Measurements from ENCODE around the gene KLF3. TPM values are rescaled to one million over a fixed set of nuclear protein-coding genes. Genes with fewer than 3 reads are reported as not detected.

Gene KLF3
- total RNA-seq, 1 donor from 2014 or later = 15.9 TPM

DNA sequence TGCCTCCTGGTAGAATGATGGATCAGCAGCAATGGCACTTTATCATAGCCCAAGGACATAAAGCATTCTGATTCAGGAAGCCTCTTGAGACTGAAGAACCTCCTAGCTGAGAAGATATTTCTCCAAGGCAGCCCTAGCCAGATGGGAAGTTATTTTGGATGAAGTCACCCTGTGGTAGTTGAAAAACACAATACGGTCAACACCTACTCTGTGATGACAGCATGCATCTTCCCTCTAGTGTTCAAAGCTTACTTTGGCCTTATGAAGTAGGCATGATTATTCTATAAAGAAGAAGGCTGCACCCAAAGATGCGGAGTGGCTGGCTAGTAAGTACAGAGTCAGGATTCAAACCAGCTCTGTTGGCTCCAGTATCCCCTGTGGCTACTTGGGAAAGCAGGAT is 70.9 kb downstream of the KLF3 start:
- Mint-ChIP-seq H3K27ac (no peak overlapping the region), H3K27me3 (no peaks in the 10 kb centered on the region), H3K9me3 (peaks cover 6% of the 10 kb centered on the region), H3K4me3 (no peak overlapping the region), H3K36me3 (ENCODE audit: low read depth) (no peaks in the 10 kb centered on the region), H3K4me1 (peaks cover 25% of the 10 kb centered on the region)
- DNase-seq (no peak), ATAC-seq (ENCODE audit: low read depth) (no peak)
- intact Hi-C loops (cut with micrococcal nuclease) = loop anchor here (5.0 kb wide), 2 partner anchors 603 to 1133 kb away; no protein-coding TSS in a partner anchor
- TF ChIP-seq, protein P1, sequence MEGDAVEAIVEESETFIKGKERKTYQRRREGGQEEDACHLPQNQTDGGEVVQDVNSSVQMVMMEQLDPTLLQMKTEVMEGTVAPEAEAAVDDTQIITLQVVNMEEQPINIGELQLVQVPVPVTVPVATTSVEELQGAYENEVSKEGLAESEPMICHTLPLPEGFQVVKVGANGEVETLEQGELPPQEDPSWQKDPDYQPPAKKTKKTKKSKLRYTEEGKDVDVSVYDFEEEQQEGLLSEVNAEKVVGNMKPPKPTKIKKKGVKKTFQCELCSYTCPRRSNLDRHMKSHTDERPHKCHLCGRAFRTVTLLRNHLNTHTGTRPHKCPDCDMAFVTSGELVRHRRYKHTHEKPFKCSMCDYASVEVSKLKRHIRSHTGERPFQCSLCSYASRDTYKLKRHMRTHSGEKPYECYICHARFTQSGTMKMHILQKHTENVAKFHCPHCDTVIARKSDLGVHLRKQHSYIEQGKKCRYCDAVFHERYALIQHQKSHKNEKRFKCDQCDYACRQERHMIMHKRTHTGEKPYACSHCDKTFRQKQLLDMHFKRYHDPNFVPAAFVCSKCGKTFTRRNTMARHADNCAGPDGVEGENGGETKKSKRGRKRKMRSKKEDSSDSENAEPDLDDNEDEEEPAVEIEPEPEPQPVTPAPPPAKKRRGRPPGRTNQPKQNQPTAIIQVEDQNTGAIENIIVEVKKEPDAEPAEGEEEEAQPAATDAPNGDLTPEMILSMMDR (IDR thresholded peaks at IDR 0.05) = no peak
- ChIA-PET POLR2A (interaction anchor here (0.6 kb wide), 1 partner anchor 11 kb away, joined by 4 read pairs; no protein-coding TSS in a partner anchor), CTCF (interaction anchor here (1.0 to 2.5 kb wide), 4 partner anchors 23 to 555 kb away, joined by 3 to 9 read pairs (median 4); partner anchors contain the start of gene TLR10)

DNA sequence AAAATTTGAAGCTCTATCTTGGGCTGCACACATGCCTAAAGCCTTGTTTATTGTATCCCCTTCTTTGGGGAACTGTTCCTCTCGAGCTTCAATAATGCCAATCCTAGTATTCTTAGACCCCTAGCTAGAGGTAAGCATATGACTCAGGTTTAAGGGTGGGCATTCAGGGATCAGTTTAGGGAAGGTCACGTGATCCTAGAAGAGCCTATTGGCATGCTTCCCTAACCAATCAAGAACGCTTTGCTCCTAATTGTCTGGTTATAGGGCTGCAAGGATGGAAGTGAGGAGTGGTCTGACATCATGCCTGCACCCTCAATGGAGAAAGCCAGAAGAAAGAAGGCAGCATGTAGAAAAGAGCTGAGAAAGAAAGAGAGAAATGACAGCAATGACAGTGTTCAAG is 71.9 kb downstream of the KLF3 start:
- CTCF ChIA-PET = interaction anchor here (1.7 to 2.5 kb wide), 2 partner anchors 24 to 556 kb away, joined by 5 to 9 read pairs; no protein-coding TSS in a partner anchor

DNA sequence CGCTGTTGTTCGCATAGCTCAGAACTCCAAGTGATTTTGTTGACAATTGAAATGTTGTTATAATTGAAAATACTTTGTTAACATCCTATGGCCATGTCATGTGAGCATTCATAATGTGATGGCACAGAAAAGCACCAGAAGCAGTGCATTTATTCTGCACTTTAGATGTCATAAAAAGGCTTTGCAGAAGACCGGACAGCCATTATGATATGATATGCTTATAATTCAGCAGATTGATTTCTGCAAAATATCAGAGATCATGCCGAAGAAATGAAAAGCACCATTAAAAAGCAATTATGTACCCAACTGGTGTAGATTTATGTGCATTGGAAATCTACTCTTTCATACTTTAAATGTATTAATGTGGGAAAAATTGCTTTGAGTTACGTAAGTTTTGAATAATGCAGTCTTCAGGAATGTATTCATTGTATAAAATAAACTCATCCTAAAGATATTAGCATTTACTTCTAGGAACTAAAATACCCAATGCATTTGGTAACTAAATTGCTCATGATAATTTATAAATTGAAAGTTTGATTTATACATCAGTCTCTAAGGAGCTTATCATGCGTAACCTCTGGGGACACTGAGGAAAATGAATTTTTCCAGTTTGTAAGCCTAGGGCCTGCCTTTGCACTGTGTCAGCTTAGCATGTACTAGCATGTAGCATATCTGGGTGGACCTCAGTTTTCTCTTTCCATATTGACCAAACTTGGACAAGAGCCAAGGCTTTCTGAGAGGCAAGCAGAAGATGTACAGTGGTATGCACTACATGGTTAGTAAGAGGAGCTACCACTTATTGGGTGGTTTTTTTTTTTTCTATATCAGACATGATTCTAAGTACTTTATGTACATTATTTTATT is 75.2 kb downstream of the KLF3 start:
- H3K27ac Mint-ChIP-seq = no peak overlapping the region
- H3K4me1 Mint-ChIP-seq = peaks cover 16% of the 10 kb centered on the region
- ChIA-PET CTCF (no interaction called here), POLR2A (no interaction called here)
- no peaks in the 10 kb centered on the region for H3K36me3 Mint-ChIP-seq (ENCODE audit: low read depth)
- H3K27me3 Mint-ChIP-seq = no peaks in the 10 kb centered on the region
- DNase-seq (no peak), ATAC-seq (ENCODE audit: low read depth) (no peak)
- H3K4me3 Mint-ChIP-seq = no peak overlapping the region
- intact Hi-C loops (cut with micrococcal nuclease) = no loop called here
- TF ChIP-seq, protein P1 (IDR thresholded peaks at IDR 0.05) = no peak
- no peaks in the 10 kb centered on the region for H3K9me3 Mint-ChIP-seq

More for the DNA sequence above, 71.9 kb downstream of the KLF3 start:
- intact Hi-C loops (cut with micrococcal nuclease) = no loop called here
- TF ChIP-seq, protein P1 (IDR thresholded peaks at IDR 0.05) = no peak
- no peak overlapping the region for H3K27ac Mint-ChIP-seq
- H3K4me1 Mint-ChIP-seq = peaks cover 17% of the 10 kb centered on the region
- H3K4me3 Mint-ChIP-seq = no peak overlapping the region
- H3K36me3 Mint-ChIP-seq (ENCODE audit: low read depth) = no peaks in the 10 kb centered on the region
- H3K27me3 Mint-ChIP-seq = no peaks in the 10 kb centered on the region
- H3K9me3 Mint-ChIP-seq = peaks cover 6% of the 10 kb centered on the region
- POLR2A ChIA-PET = no interaction called here
- ATAC-seq (ENCODE audit: low read depth) = no peak
- no peak for DNase-seq

DNA sequence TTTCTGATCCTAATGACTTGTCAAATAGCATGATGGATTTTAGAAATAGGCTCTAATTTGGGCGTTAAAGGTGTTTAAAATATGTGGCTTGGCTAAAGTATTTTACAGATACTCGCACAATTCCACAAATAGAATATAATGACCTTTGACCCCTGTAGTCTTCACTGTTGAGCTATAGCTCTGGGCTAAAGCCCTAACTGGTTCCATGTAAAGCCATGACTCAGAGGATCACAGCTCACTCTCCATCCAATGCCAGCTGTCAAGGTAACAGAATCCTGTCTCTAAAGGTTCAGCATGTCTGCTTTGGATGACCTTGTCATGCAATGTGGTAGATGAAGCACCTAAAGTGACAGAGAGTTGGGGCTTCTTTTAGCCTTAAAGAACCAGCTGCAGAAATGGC is 76.3 kb downstream of the KLF3 start:
- no peak for ATAC-seq (ENCODE audit: low read depth)
- Mint-ChIP-seq H3K27me3 (no peaks in the 10 kb centered on the region), H3K4me1 (peaks cover 11% of the 10 kb centered on the region), H3K9me3 (no peaks in the 10 kb centered on the region), H3K36me3 (ENCODE audit: low read depth) (no peaks in the 10 kb centered on the region), H3K27ac (no peak overlapping the region), H3K4me3 (no peak overlapping the region)
- TF ChIP-seq, protein P1 (IDR thresholded peaks at IDR 0.05) = no peak
- no peak for DNase-seq
- intact Hi-C loops (cut with micrococcal nuclease) = no loop called here
- POLR2A ChIA-PET = no interaction called here
- CTCF ChIA-PET = interaction anchor here (1.3 kb wide), 1 partner anchor 560 kb away, joined by 5 read pairs; no protein-coding TSS in a partner anchor

DNA sequence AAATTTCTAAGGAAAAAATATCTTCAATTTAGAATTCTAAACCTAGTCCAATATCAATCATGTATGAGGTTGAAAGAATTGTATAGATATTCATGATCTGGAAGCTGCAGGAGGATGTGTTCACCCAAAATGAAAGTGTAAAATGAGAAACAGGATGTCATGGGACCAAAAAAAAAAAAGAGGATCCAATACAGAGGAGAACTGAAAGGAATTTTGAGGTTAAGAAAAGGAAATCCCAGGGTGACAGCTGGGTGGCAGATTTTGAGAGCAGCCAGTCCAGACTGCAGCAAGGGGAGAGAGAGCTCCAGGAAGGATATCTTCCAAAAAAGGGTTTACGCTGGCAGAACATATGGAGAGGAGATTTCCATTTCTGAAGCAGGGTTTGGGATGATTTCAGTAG is 79.9 kb downstream of the KLF3 start:
- ATAC-seq (ENCODE audit: low read depth) (no peak), DNase-seq (no peak)
- Mint-ChIP-seq H3K27me3 (no peaks in the 10 kb centered on the region), H3K36me3 (ENCODE audit: low read depth) (peaks cover 14% of the 10 kb centered on the region), H3K9me3 (peaks cover 15% of the 10 kb centered on the region), H3K4me3 (peak overlapping the region; percentile 29), H3K27ac (peak overlapping the region; percentile 30), H3K4me1 (peaks cover 11% of the 10 kb centered on the region)
- TF ChIP-seq, protein P1 (IDR thresholded peaks at IDR 0.05) = no peak
- intact Hi-C loops (cut with micrococcal nuclease) = no loop called here
- ChIA-PET POLR2A (interaction anchor here (0.9 kb wide), 1 partner anchor 13 kb away, joined by 6 read pairs; no protein-coding TSS in a partner anchor), CTCF (interaction anchor here (1.1 kb wide), 1 partner anchor 423 kb away, joined by 4 read pairs; no protein-coding TSS in a partner anchor)

Measured in activated B cell treated with CpG ODN at 0.5 μM for 24 hours (primary cell).